HepG2 (cell line): ENCODE results near the gene ALKBH4. TPM values are rescaled to one million over a fixed set of nuclear protein-coding genes. Genes with fewer than 3 reads are reported as not detected.

Experiments used
- ATAC-seq: fragments of 200-7000 bp; cut with Tn5 transposase; 3 replicates; pipeline ENCODE4 v1.9.1; 2020; ENCODE audit warnings: mild to moderate bottlenecking, moderate library complexity
- BruUV-seq: library from RNA; stranded (reverse); fragments of 400-500 nt; replicated peaks from 2 replicates; lab custom pipeline; 2021; lab: Mats Ljungman, UMichigan
- CTCF ChIA-PET: fragments of 300-600 bp; formaldehyde crosslinking; extraction: SDS; loops from one replicate; lab custom pipeline; 2021; ENCODE audit warnings: low total read pairs, inconsistent platforms, low intra/inter-chr PET ratio; lab: Yijun Ruan, JAX
- POLR2A ChIA-PET: fragments of 350-600 bp; sonication (Branson Sonifier 250); formaldehyde crosslinking; loops from one replicate; lab custom pipeline; 2020; ENCODE audit warnings: antibody characterized with exemption, inconsistent platforms; lab: Yijun Ruan, JAX
- DNase-seq: peaks from one replicate; pipeline ENCODE4 v3.0.0-alpha.2; 2015; ENCODE audit warnings: low spot score
- FAIRE-seq: peaks from 3 replicates; lab custom pipeline; 2011; peaks lifted over from hg19 to GRCh38; lab: Jason Lieb, UNC
- H2AFZ ChIP-seq: one replicate; pipeline ENCODE4 v1.6.1; 2011; ENCODE audit warnings: low read length, inconsistent platforms
- H3K27ac ChIP-seq: fragments of 300-600 bp; 3 replicates; pipeline ENCODE4 v1.8.0; 2011; ENCODE audit warnings: mixed run types, mild to moderate bottlenecking, mixed read lengths, low read length, inconsistent platforms; ENCODE audit not compliant: insufficient read depth; ENCODE audit errors: extremely low read length
- H3K27me3 ChIP-seq, 2 experiments: fragments of 200-600 bp in 1 of 2; 2 replicates in 1 of 2; 3 replicates in 1 of 2; pipeline versions ENCODE4 v1.6.0 to v1.8.0; 2011; ENCODE audit warnings: low read length in 2 of 2, mild to moderate bottlenecking in 2 of 2, moderate library complexity in 2 of 2, inconsistent platforms in 1 of 2; ENCODE audit not compliant: insufficient read depth in 2 of 2, control insufficient read depth in 1 of 2
- H3K36me3 ChIP-seq, 2 experiments: fragments of 200-600 bp in 1 of 2; replicated peaks in 1 of 2; 2 replicates in 1 of 2; 3 replicates in 1 of 2; pipeline versions ENCODE4 v1.5.1 to v1.8.0; 2011; ENCODE audit warnings: low read length in 2 of 2, inconsistent platforms in 1 of 2; ENCODE audit not compliant: insufficient read depth in 2 of 2, control insufficient read depth in 1 of 2
- H3K4me1 ChIP-seq: 2 replicates; pipeline ENCODE4 v1.5.1; 2012; ENCODE audit warnings: low read length, inconsistent platforms; ENCODE audit not compliant: insufficient read depth
- H3K4me2 ChIP-seq: 2 replicates; pipeline ENCODE4 v1.6.0; 2011; ENCODE audit warnings: low read depth, low read length, inconsistent platforms
- H3K4me3 ChIP-seq, 3 experiments: fragments of 200-600 bp in 1 of 3; sonication (generic), shearing (Covaris generic) in 1 of 3; replicated peaks in 1 of 3; 2 replicates each; pipeline ENCODE4 v1.5.1; 2011 to 2016; ENCODE audit warnings: low read length in 3 of 3, inconsistent platforms in 2 of 3, low read depth in 2 of 3, mild to moderate bottlenecking in 2 of 3, control low read depth in 1 of 3, mixed read lengths in 1 of 3; ENCODE audit not compliant: insufficient read depth in 1 of 3
- H3K79me2 ChIP-seq: one replicate; pipeline ENCODE4 v1.6.1; 2011; ENCODE audit warnings: low read length, inconsistent platforms; ENCODE audit not compliant: insufficient read depth
- H3K9ac ChIP-seq: 2 replicates; pipeline ENCODE4 v1.6.0; 2011; ENCODE audit warnings: mild to moderate bottlenecking, low read depth, low read length, inconsistent platforms; ENCODE audit not compliant: insufficient read depth
- H3K9me3 ChIP-seq: 2 replicates; pipeline ENCODE4 v1.5.1; 2012; ENCODE audit warnings: mild to moderate bottlenecking, low read length
- H4K20me1 ChIP-seq: 2 replicates; pipeline ENCODE4 v1.6.0; 2011; ENCODE audit warnings: inconsistent platforms, mild to moderate bottlenecking, low read length, moderate library complexity; ENCODE audit not compliant: insufficient read depth
- CHD4 ChIP-seq: fragments of 200-600 bp; sonication (generic); IDR thresholded peaks from 2 replicates; pipeline ENCODE4 v1.7.0; 2017; ENCODE audit warnings: mild to moderate bottlenecking, low read length, borderline replicate concordance
- MAF1 ChIP-seq: sonication (generic); formaldehyde crosslinking; IDR thresholded peaks from 2 replicates; pipeline ENCODE4 v1.5.0; 2020; ENCODE audit warnings: missing genetic modification reagents, borderline replicate concordance
- NBN ChIP-seq: fragments of 450-650 bp; conservative IDR thresholded peaks from 2 replicates; pipeline ENCODE4 v1.6.1; 2017
- ZNF496 ChIP-seq: sonication (generic); formaldehyde crosslinking; IDR thresholded peaks from 2 replicates; pipeline ENCODE4 v1.8.1; 2023; ENCODE audit warnings: mild to moderate bottlenecking, moderate library complexity, missing genetic modification reagents; ENCODE audit not compliant: insufficient replicate concordance
- ZNF616 ChIP-seq: sonication (generic); formaldehyde crosslinking; IDR thresholded peaks from 2 replicates; pipeline ENCODE4 v1.5.0; 2020; ENCODE audit warnings: low read depth, mild to moderate bottlenecking, missing genetic modification reagents
- WGBS: methylation state at CpG from one replicate; pipeline ENCODE4 v1.1.6; 2017; ENCODE audit warnings: low lambda C conversion rate; 5-methylcytosine and 5-hydroxymethylcytosine counted together
- in situ Hi-C: cut with HindIII; loops from 2 replicates; pipeline ENCODE4 v1.10.0; 2017; ENCODE audit warnings: low pct_unique_long_range_greater_than_20kb; ENCODE audit not compliant: extremely low pct_ligation_motif_present
- intact Hi-C: fragments of 100-400 bp; cut with micrococcal nuclease; formaldehyde crosslinking; loops from one replicate; pipeline ENCODE4 v1.10.0; 2022; ENCODE audit not compliant: unreplicated experiment
- polyA plus RNA-seq, 8 experiments: library from polyadenylated mRNA; depleted of rRNA in 3 of 8; stranded (reverse) in 7 of 8; unstranded in 1 of 8; fragments of >200 nt; fragmentation: Illumina TruSeq in 4 of 8; extraction: Trizol in 4 of 8; gene quantifications; 2 replicates each; pipeline versions ENCODE4 v1.2.1 to v1.2.3, GENCODE V29; 2011 to 2016; ENCODE audit warnings: low read depth in 4 of 8, missing spikeins in 1 of 8, mixed read lengths in 1 of 8; ENCODE audit not compliant: insufficient read depth in 1 of 8
- total RNA-seq, 5 experiments: library from RNA; depleted of rRNA; stranded (reverse); fragments of >200 nt; fragmentation: Illumina TruSeq; extraction: Trizol; gene quantifications; 2 replicates each; pipeline ENCODE4 v1.2.3, GENCODE V29; 2016; ENCODE audit warnings: low read depth in 1 of 5
- TF ChIP-seq, protein P1 (sequence below): sonication (generic); formaldehyde crosslinking; IDR thresholded peaks from 2 replicates; pipeline ENCODE4 v1.8.1; 2022; ENCODE audit warnings: low read depth, mild to moderate bottlenecking, missing genetic modification reagents

The ALKBH4 gene
- total and polyA plus RNA-seq, 2 of the 13 experiments (the other 11 are each of a cell fraction or from before 2014, with no cell fraction given): 2.6 to 8.8 TPM

- no peak overlapping the region for H3K9ac ChIP-seq
- CTCF ChIA-PET: no interaction called here
- WGBS: 88% methylated on average over 17 of the region's 17 CpGs
These were observed 19.5 kb downstream of the ALKBH4 start for GRCh38 chr7:102444961-102445673.

More at GRCh38 chr7:102444961-102445673, 19.5 kb downstream of the ALKBH4 start:
- no peak for ATAC-seq
- no peaks in the 10 kb centered on the region for H3K9me3 ChIP-seq
- no peaks in the 10 kb centered on the region for H3K27me3 ChIP-seq
- H3K4me1 ChIP-seq: peaks cover 8% of the 10 kb centered on the region
- no peaks in the 10 kb centered on the region for H3K79me2 ChIP-seq
- intact Hi-C loops (no loop called here), in situ Hi-C loops (no loop called here)
- no peaks in the 10 kb centered on the region for H3K36me3 ChIP-seq
- H2AFZ ChIP-seq: no peak overlapping the region
- FAIRE-seq: no peak
- no peak overlapping the region for H3K4me3 ChIP-seq
- no peak for DNase-seq
- POLR2A ChIA-PET: no interaction called here
- no peaks in the 10 kb centered on the region for H4K20me1 ChIP-seq
- H3K4me2 ChIP-seq: no peak overlapping the region
- no peak overlapping the region for H3K27ac ChIP-seq
- TF ChIP-seq ZNF496 (CRISPR knock-in tag): no peak
- TF ChIP-seq ZNF616: no peak
- no peak for TF ChIP-seq MAF1
- TF ChIP-seq NBN: no peak
- TF ChIP-seq CHD4: no peak
- TF ChIP-seq, protein P1, sequence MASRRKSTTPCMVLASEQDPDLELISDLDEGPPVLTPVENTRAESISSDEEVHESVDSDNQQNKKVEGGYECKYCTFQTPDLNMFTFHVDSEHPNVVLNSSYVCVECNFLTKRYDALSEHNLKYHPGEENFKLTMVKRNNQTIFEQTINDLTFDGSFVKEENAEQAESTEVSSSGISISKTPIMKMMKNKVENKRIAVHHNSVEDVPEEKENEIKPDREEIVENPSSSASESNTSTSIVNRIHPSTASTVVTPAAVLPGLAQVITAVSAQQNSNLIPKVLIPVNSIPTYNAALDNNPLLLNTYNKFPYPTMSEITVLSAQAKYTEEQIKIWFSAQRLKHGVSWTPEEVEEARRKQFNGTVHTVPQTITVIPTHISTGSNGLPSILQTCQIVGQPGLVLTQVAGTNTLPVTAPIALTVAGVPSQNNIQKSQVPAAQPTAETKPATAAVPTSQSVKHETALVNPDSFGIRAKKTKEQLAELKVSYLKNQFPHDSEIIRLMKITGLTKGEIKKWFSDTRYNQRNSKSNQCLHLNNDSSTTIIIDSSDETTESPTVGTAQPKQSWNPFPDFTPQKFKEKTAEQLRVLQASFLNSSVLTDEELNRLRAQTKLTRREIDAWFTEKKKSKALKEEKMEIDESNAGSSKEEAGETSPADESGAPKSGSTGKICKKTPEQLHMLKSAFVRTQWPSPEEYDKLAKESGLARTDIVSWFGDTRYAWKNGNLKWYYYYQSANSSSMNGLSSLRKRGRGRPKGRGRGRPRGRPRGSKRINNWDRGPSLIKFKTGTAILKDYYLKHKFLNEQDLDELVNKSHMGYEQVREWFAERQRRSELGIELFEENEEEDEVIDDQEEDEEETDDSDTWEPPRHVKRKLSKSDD (CRISPR knock-in tag): no peak
- BruUV-seq: no TSS peak
